ENCODE measurements around the gene AGBL5.
"Not testable (repeated sequence)": the region's sequence is repeated elsewhere in the genome, so short reads cannot be mapped to it uniquely, and the experiment has no call there.

Gene AGBL5

DNA sequence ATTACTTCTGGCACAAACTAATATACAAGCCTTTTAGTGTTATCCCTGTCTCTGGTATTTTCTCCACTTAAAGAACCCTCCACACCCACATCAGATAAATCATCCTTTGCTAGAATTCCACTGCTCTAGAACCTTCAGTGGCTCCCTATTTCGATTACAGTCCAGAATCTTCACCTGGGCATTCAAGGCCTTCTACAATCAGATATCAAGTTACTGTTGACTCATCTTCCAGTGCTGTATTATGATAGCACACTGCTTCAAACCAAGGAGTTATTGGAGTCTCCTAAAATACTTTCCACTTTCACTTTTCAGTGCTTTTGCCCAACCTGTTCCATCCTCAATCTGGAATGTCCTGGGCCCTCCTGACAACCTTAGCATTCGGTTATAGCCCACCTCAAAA lies 64.1 kb downstream of the AGBL5 start:
- no peak for DNase-seq (ENCODE audit: low read depth in 1 of 2, low spot score in 1 of 2)

- no peak for DNase-seq (ENCODE audit: low read depth in 1 of 2, low spot score in 1 of 2)
These were observed 66.6 kb downstream of the AGBL5 start for GRCh38 chr2:27117995-27118524.

DNA sequence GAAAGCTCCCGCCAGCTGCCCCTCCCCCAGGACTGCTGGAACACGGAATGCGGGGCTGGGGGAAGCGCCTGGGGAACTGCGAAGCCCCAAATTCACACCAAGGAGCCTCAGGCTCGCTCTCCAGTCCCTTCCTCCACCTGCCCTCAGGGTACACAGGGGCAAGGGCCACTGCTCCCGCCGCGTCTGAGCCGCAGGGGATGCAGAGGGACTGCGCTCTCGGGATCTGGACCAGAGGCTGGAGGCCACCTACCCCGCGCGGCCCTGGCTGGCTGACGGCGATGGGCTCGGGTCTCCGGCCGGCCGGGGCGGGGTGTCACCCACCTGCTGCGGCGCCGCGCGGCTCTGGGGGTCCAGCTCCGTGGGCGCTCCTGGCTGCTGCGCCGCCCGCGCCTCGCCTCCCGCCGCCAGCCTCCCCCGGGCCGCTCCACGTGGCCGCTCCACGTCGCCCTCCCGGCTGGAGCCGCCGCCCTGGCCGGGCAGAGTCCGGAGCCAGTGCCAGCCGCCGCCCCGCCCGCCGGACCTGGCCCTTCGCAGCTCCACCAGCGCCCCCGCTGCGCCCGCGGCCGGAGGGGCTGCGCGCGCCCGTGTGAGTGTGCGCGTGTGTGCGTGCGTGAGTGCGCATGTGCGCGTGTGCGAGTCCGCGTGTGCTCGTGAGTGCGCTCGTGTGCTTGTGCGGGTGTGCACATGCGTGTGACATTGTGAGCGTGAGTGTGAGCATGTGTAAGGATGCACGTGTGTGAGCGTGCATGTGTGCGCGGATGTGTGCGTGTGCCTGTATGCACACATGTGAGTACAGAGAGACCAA lies 67.3 kb downstream of the AGBL5 start, which contains the start of gene CGREF1:
Gene CGREF1 (minus strand): TSS at position 604 of the 805 bp plus-strand sequence. CDS start 14,762 bp downstream, outside the sequence.
- no peak for DNase-seq (ENCODE audit: low read depth in 1 of 2, low spot score in 1 of 2)

- DNase-seq (ENCODE audit: low read depth in 1 of 2, low spot score in 1 of 2), result not testable (repeated sequence)
These were observed 67.8 kb downstream of the AGBL5 start for GRCh38 chr2:27119330-27119670.
